Ishikawa (cell line): ENCODE results near the gene MAP3K15.

Experiments
- CEBPB ChIP-seq: IDR thresholded peaks from 2 replicates; pipeline ENCODE4 v1.6.1; 2012
- CREB1 ChIP-seq: IDR thresholded peaks from 2 replicates; pipeline ENCODE4 v1.6.1; 2012; ENCODE audit warnings: low read depth
- EGR1 ChIP-seq: IDR thresholded peaks from 2 replicates; pipeline ENCODE4 v1.6.1; 2012
- EP300 ChIP-seq: IDR thresholded peaks from 2 replicates; pipeline ENCODE4 v1.6.1; 2012; ENCODE audit warnings: borderline replicate concordance
- FOXM1 ChIP-seq: IDR thresholded peaks from 2 replicates; pipeline ENCODE4 v1.6.1; 2012; ENCODE audit warnings: low read depth, borderline replicate concordance
- NFIC ChIP-seq: IDR thresholded peaks from 2 replicates; pipeline ENCODE4 v1.6.1; 2012
- RAD21 ChIP-seq: IDR thresholded peaks from 2 replicates; pipeline ENCODE4 v1.6.1; 2012; ENCODE audit warnings: low read depth
- TAF1 ChIP-seq: IDR thresholded peaks from 2 replicates; pipeline ENCODE4 v1.6.1; 2012; ENCODE audit warnings: low read depth, mild to moderate bottlenecking
- TCF12 ChIP-seq: IDR thresholded peaks from 2 replicates; pipeline ENCODE4 v1.6.1; 2012; ENCODE audit warnings: low read depth
- TEAD4 ChIP-seq: IDR thresholded peaks from 2 replicates; pipeline ENCODE4 v1.6.1; 2012
- YY1 ChIP-seq: IDR thresholded peaks from 2 replicates; pipeline ENCODE4 v1.6.1; 2012; ENCODE audit warnings: low read depth
- ZBTB7A ChIP-seq: IDR thresholded peaks from 2 replicates; pipeline ENCODE4 v1.6.1; 2012; ENCODE audit warnings: low read depth
- TF ChIP-seq, protein P1 (sequence below): IDR thresholded peaks from 2 replicates; pipeline ENCODE4 v1.6.1; 2012
- TF ChIP-seq, protein P2 (sequence below): IDR thresholded peaks from 2 replicates; pipeline ENCODE4 v1.6.1; 2012
- TF ChIP-seq, protein P3 (sequence below): IDR thresholded peaks from 2 replicates; pipeline ENCODE4 v1.6.1; 2012; ENCODE audit warnings: low read depth, mild to moderate bottlenecking

Gene MAP3K15

DNA sequence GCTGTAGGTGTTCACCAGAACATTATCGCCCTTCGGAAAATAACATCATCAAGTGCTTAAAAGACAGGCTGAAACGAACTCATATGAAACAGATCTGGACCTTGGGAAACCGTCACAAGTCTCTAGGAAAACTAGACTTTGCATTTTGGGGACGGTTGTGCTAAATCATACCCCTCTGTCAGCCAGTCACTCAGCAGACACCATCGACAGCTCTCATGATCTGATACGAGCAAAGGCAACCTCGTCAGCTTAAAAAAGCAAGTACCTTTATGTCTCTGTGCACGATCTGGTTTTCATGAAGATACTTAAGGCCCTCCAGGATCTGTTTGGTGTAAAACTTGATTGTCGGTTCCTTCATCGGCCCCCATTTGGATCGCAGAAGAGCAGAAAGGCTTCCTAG lies 123.2 kb downstream of the MAP3K15 start:
- TF ChIP-seq FOXM1 (no peak), TCF12 (no peak), RAD21 (no peak), EGR1 (no peak), YY1 (no peak), ZBTB7A (no peak), CREB1 (no peak)
- TF ChIP-seq, protein P1, sequence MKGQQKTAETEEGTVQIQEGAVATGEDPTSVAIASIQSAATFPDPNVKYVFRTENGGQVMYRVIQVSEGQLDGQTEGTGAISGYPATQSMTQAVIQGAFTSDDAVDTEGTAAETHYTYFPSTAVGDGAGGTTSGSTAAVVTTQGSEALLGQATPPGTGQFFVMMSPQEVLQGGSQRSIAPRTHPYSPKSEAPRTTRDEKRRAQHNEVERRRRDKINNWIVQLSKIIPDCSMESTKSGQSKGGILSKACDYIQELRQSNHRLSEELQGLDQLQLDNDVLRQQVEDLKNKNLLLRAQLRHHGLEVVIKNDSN: no peak
- TF ChIP-seq, protein P2, sequence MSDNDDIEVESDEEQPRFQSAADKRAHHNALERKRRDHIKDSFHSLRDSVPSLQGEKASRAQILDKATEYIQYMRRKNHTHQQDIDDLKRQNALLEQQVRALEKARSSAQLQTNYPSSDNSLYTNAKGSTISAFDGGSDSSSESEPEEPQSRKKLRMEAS: no peak
- TF ChIP-seq, protein P3, sequence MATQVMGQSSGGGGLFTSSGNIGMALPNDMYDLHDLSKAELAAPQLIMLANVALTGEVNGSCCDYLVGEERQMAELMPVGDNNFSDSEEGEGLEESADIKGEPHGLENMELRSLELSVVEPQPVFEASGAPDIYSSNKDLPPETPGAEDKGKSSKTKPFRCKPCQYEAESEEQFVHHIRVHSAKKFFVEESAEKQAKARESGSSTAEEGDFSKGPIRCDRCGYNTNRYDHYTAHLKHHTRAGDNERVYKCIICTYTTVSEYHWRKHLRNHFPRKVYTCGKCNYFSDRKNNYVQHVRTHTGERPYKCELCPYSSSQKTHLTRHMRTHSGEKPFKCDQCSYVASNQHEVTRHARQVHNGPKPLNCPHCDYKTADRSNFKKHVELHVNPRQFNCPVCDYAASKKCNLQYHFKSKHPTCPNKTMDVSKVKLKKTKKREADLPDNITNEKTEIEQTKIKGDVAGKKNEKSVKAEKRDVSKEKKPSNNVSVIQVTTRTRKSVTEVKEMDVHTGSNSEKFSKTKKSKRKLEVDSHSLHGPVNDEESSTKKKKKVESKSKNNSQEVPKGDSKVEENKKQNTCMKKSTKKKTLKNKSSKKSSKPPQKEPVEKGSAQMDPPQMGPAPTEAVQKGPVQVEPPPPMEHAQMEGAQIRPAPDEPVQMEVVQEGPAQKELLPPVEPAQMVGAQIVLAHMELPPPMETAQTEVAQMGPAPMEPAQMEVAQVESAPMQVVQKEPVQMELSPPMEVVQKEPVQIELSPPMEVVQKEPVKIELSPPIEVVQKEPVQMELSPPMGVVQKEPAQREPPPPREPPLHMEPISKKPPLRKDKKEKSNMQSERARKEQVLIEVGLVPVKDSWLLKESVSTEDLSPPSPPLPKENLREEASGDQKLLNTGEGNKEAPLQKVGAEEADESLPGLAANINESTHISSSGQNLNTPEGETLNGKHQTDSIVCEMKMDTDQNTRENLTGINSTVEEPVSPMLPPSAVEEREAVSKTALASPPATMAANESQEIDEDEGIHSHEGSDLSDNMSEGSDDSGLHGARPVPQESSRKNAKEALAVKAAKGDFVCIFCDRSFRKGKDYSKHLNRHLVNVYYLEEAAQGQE: no peak

DNA sequence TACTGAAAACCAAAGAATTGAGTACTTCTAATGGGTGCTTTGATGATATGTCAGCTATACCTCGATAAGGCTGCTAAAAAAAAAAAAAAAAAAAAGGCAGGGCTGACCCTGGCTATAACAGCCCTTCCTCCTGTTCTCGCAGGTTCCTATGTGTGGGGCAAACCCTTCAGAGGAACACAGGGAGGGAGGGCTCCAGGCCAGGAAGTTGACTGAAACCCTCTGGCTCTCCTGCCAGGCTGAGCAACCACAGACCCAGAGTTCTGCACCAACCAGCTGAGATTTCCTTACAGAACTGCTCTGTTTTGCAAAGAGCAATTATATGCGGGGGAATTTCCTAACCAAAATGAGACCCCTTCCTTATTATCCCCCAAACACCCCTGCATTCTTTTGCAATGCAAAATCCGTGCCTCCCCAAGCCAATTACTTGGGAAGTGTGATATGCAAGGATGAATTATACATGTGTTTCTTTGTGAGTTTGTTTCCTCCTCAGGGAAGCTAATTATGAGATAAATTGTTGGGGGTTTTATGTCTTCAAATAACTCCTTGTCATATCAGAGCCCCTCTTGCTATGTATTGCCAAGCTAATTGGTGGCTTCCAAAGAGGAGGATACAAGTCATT lies 126.0 kb downstream of the MAP3K15 start:
- TF ChIP-seq ZBTB7A (no peak), FOXM1 (no peak), TEAD4 (no peak), NFIC (no peak), CEBPB (no peak), EP300 (no peak), YY1 (no peak), EGR1 (no peak)
- TF ChIP-seq, protein P2: no peak

DNA sequence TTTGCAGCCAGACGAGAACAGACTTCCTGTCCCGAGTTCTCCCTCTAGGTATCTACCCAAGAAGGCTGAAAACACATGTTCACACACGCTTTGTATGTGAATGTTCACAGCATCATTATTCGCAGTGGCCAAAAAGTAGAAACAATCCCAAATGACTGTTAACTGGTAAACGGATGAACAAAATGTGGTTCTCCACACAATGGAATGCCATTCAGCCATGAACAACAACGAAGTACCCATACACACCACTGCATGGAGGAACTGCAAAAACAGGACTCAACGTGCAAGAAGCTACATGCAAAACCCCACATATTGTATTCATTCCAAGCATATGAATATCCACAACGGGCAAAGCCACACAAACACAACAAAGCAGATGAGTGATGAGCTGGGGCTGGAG lies 126.6 kb downstream of the MAP3K15 start:
- TF ChIP-seq EP300 (no peak), CREB1 (no peak), RAD21 (no peak), ZBTB7A (no peak), YY1 (no peak), TCF12 (no peak), NFIC (no peak), EGR1 (no peak)
- TF ChIP-seq, protein P1: no peak
- TF ChIP-seq, protein P3: no peak

DNA sequence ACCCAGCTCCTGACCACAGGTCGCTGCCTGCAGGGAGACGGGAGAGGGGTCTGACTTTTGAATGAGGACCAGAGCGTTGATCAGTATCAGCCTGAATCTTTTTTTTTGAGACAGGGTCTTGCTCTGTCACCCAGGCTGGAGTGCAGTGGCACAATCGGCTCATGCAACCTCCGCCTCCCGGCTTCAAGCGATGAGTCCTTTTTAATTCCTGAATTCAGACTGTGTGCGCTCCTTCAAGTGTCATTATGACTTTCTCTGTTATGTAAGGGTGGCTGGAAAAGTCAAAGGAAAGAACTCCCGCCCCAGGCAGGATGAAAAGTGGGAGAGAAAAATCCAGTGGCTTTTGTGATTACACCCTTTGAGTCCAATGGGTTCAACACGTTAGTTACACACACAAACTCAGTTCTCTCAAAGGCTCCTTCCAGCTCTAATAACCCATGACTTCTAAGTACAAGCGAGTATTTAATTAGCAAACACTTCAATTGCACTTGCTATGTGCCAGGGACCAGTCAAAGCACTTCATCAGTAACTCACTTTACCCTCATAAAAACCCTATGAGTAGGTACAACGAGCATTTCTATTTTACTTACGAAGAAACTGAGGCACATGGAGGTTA lies 127.1 kb downstream of the MAP3K15 start:
- no peak for TF ChIP-seq TEAD4
- no peak for TF ChIP-seq CEBPB
- TF ChIP-seq, protein P3: no peak
- no peak for TF ChIP-seq CREB1
- no peak for TF ChIP-seq TCF12
- TF ChIP-seq TAF1: no peak
- no peak for TF ChIP-seq YY1
- no peak for TF ChIP-seq NFIC
- TF ChIP-seq ZBTB7A: no peak
- no peak for TF ChIP-seq EP300
- TF ChIP-seq FOXM1: no peak
